SK-N-SH treated with all-trans-retinoic acid at 6 μM for 48 hours (cell line): Measurements from ENCODE around the gene RIC8A.

Experiments used
- ESRRG ChIP-seq: fragments of 250-450 bp; sonication (Bioruptor Pico); IDR thresholded peaks from 2 replicates; pipeline ENCODE4 v1.6.1; 2021; ENCODE audit warnings: mild to moderate bottlenecking
- ISL1 ChIP-seq: fragments of 250-450 bp; sonication (Bioruptor Pico); IDR thresholded peaks from 2 replicates; pipeline ENCODE4 v2.1.2; 2022; ENCODE audit warnings: mild to moderate bottlenecking, moderate library complexity
- OSR1 ChIP-seq: fragments of 250-450 bp; sonication (Bioruptor Pico); IDR thresholded peaks from 2 replicates; pipeline ENCODE4 v1.8.0; 2022; ENCODE audit warnings: moderate library complexity, mild to moderate bottlenecking, inconsistent platforms
- PPARA ChIP-seq: fragments of 250-450 bp; sonication (Bioruptor Pico); IDR thresholded peaks from 2 replicates; pipeline ENCODE4 v1.5.0; 2020; ENCODE audit warnings: mild to moderate bottlenecking, borderline replicate concordance
- RARB ChIP-seq: fragments of 250-450 bp; sonication (Bioruptor Pico); IDR thresholded peaks from 2 replicates; pipeline ENCODE4 v1.8.0; 2021; ENCODE audit warnings: mild to moderate bottlenecking, moderate library complexity
- ZNF565 ChIP-seq: fragments of 450-650 bp; formaldehyde crosslinking; conservative IDR thresholded peaks from 2 replicates; pipeline ENCODE4 v1.5.0; 2020; ENCODE audit warnings: low read depth, mild to moderate bottlenecking, moderate library complexity
- TF ChIP-seq, protein P1 (sequence below): fragments of 250-450 bp; sonication (Bioruptor Pico); IDR thresholded peaks from 2 replicates; pipeline ENCODE4 v1.8.0; 2020; ENCODE audit warnings: mild to moderate bottlenecking, moderate library complexity, borderline replicate concordance

DNA sequence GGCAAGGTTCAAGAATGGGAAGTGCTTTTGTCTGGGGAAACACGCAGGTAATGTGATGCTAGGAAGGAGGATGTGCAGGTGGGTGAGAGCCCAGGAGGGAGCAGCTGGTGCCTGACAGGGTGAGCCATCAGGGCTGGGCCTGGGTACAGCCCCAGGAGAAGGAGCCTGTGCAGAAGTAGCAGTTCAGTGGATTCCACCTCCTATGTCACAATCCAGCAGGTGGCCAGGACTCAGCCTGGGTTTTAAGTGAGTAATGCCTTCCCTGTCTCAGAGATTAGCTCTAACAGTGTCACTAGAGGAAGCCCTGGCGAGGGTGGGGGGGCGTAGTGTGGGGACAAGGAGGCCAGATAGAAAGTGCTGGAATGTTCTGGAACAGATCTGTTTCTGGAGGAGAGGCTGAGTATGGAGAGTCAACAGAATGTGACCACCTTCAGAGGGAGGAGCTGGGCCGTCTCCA is 8.1 kb downstream of the RIC8A start:
- TF ChIP-seq RARB, result no peak
- no peak for TF ChIP-seq ZNF565 (CRISPR knock-in tag)
- TF ChIP-seq, protein P1, sequence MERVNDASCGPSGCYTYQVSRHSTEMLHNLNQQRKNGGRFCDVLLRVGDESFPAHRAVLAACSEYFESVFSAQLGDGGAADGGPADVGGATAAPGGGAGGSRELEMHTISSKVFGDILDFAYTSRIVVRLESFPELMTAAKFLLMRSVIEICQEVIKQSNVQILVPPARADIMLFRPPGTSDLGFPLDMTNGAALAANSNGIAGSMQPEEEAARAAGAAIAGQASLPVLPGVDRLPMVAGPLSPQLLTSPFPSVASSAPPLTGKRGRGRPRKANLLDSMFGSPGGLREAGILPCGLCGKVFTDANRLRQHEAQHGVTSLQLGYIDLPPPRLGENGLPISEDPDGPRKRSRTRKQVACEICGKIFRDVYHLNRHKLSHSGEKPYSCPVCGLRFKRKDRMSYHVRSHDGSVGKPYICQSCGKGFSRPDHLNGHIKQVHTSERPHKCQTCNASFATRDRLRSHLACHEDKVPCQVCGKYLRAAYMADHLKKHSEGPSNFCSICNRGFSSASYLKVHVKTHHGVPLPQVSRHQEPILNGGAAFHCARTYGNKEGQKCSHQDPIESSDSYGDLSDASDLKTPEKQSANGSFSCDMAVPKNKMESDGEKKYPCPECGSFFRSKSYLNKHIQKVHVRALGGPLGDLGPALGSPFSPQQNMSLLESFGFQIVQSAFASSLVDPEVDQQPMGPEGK (CRISPR knock-in tag), result no peak
- TF ChIP-seq ESRRG, result no peak
- no peak for TF ChIP-seq OSR1 (CRISPR knock-in tag)
- TF ChIP-seq ISL1 (CRISPR knock-in tag), result no peak
- TF ChIP-seq PPARA (CRISPR knock-in tag), result no peak
